ENCODE data around the gene ZBTB20.

The ZBTB20 gene

GRCh38 chr3:114308830-114309229, 838.3 kb downstream of the ZBTB20 start:
- peak; percentile 79 for DNase-seq

DNA sequence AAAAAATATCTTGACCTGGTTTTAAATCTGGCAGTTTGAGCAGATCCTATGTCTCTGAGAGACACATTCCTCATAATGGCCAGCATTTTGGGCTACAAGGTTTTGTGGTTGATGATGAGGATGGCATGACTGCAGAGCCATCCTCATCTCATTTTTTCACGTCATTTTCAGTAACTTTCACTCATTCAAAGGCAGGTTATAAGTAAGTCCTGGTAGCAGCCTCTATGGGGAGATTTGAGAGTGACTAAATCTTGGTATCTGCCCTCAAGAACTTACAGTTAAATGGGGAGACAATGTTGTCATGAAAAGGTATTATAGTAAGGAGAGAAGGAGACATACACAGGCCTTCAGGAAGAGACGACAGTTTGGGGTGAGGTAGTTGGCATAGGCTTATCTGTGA, 838.7 kb downstream of the ZBTB20 start:
- no peak for DNase-seq

DNA sequence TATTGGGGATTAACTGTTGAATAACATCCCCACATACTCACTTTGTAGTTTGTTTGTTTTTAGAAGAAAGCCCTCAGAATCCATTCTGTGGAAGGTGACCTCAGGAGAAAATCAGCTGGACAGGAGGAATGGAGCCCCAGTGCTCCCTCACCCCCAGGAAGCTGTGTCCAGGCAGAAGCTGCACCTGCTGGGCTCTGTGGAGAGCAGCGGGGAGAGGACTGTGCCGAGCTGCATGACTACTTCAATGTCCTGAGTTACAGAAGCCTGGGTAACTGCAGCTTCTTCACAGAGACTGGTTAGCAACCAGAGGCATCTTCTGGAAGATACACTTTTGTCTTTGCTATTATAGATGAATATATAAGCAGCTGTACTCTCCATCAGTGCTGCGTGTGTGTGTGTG, 839.3 kb downstream of the ZBTB20 start:
- DNase-seq: no peak

DNA sequence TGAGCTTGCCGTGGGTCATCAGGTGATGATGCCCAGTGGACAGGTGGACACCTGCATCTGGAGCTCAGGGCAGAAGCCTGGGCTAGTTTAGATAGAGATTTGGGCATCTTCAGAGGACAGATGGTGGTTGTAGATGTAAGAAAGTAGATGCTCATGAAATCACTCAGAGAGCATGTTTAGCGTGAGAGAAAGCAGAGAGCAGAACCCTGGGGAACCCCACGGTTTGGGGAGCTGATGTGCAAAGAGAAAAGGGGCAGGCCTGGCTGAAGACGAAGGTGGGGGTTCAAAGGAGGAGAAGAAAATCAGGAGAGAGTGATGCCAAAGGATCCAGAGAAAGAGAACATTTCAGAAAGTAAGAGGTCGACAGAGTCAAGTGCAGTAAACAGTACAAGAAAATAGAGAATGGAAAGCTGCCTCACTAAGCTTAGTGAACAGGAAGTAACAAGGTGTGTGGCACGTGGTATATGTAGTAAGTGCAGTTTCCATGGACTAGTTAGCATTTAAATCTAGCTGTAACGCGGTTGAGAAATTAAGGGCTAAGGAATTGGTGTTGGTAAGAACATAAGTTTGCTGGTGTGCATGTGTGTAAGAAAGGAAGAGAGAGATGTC, 839.8 kb downstream of the ZBTB20 start:
- peak; percentile 61 for DNase-seq

DNA sequence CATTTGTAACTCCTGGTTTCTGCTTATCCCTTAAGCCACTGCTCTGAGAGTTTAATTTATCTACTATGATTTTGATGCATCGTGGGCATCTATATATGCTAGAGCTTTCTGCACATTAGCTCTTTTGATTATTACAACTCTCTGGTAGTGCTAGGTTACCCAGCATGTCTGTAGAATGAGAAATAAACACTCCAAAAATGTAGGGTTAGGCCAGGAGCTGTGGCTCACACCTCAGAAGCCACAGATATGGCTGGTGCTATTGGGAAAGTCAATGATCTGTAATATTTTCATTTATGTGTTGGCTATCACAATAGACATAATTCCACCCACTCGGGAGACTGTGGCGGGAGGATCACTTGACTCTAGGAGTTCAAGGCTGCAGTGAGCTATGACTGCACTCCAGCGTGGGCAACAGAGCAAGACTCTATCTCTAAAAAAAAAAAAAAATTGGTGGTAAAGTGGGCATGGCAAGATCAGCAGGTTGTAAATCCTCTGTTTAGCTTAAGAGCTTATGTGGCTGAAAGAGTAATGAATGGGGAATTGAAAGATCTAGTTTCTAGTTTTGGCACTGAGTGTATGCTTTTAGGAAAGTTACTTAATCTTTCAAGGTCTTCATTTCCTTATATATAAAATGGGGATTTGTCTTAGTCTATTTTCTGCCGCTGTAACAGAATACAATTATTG, 847.0 kb downstream of the ZBTB20 start:
- DNase-seq: no peak

DNA sequence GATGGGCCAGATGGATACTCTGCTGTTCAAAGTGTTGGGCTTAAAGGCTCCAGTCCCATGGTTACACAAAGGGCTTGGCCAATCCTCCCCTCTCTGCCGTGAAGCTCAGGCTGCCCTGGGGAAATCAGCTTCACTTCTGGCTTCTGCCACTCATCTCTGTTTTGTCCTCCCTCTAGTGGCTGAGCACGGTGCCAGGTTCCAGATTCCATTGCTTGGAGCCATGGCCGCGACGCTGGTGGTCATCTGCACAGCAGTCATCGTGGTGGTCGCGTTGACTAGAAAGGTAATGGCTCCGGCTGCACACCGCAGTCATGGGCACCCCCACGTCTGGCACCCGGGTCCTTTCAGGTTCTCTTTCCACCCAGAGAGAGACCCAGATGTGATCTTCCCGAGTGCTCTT, 847.7 kb downstream of the ZBTB20 start:
- DNase-seq: peak; percentile 44

- DNase-seq: no peak
These were observed 851.1 kb downstream of the ZBTB20 start for GRCh38 chr3:114295946-114296345.

DNA sequence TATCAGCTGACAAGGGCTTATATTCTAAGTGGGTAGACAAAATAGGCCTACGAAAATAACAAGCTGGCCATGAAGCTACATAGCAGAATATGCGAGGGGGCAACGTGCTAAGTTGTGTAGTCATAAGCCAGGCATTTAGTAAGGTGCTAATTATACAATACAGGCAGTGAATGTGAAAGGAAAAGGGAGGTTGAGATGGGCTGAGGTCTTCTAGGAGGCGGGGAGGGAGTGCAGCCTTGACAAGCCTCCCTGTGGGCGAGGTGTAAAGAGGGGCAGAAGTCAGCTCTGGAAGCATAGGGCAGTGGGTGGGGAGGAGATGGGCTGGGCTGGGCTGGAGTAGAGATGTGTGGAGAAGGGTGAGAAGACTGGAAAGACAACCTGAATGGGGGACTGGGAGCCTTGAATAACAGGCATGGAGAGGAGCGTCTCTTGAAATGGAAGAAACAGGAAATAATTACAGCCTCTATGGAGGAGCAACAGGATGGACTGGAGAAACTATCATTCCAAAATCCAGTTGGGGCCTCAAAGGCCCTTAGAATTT, 852.1 kb downstream of the ZBTB20 start:
- DNase-seq: peak; percentile 42

GRCh38 chr3:114293838-114294535, 853.1 kb downstream of the ZBTB20 start, which contains the start of gene TIGIT:
Gene TIGIT (plus strand): TSS chr3:114294028. CDS start chr3:114294062, 34 bp downstream.
- DNase-seq: no peak

DNA sequence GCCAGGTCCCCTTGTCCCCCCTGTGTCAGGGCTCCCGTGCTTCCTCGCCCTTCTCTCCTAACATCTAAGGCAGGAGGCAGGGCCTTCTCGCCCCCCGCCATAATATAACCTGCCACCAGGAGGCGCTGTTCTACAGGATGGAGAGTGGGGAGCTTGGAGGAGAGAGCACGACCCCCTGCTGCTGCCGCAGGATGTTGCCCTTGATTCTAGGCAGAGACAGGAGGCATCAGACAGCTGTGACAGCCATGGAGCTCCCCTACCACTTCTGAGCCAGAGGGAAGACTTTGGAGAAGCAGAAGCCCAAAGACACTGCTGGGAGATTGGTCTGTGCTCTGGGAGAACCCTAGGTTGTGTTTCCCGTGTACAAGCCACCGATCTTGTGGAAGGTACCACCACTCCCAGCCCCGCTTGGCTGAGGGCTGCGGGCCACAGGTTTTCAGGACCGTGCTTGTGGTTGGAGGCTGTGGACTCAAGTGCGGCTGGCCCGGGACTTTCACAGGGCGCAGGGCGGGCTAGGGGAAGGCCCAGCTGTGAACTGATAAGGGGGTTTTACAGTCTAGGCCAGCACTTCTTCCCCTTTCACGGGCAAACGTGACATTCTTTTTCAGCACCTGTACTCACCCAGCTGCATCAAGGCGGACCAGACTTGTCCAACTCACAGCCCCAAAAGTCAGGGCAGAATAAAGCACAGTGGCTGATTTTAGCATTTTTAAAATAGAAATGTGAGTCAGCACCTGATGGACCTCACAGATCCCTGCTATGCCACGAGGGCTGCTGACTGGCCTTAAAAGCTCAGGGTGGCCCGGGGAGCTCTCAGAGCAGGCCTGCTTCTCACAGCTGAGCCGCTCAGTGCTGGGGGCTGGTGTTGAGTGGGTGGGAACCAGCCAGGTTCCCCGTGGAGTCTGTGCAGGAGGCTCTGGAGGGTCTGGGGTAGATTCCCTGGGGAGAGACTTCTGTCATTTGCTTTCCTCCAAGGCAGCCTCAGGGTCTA, 855.9 kb downstream of the ZBTB20 start:
- DNase-seq: peak; percentile 95

- no peak for DNase-seq
These were observed 860.8 kb downstream of the ZBTB20 start for GRCh38 chr3:114286266-114286665.

GRCh38 chr3:114285648-114286230, 861.3 kb downstream of the ZBTB20 start:
- DNase-seq: no peak

GRCh38 chr3:114284644-114285043, 862.4 kb downstream of the ZBTB20 start:
- no peak for DNase-seq

Data from activated naive CD4-positive, alpha-beta T cell treated with Interleukin-2 at 50 U/mL for 16 hours (primary cell).